GM21360 (cell line): ENCODE results near the gene LTBP3.
A peak's percentile ranks its signal among the peaks of the same experiment; 100 is the strongest.
"Not testable (repeated sequence)": the region's sequence is repeated elsewhere in the genome, so short reads cannot be mapped to it uniquely, and the experiment has no call there.

Source experiments
- ATAC-seq: cut with Tn5 transposase; IDR thresholded peaks from one replicate; pipeline ENCODE4 v1.9.1; 2021; ENCODE audit warnings: mild to moderate bottlenecking, moderate library complexity; ENCODE audit not compliant: unreplicated experiment

The LTBP3 gene

GRCh38 chr11:65572356-65573051 is 14.3 kb upstream of the LTBP3 start, which contains the start of gene FAM89B:
Gene FAM89B, plus strand, starts transcription at chr11:65572538. Its CDS starts 132 bp downstream, at chr11:65572670.
- ATAC-seq = no peak

DNA sequence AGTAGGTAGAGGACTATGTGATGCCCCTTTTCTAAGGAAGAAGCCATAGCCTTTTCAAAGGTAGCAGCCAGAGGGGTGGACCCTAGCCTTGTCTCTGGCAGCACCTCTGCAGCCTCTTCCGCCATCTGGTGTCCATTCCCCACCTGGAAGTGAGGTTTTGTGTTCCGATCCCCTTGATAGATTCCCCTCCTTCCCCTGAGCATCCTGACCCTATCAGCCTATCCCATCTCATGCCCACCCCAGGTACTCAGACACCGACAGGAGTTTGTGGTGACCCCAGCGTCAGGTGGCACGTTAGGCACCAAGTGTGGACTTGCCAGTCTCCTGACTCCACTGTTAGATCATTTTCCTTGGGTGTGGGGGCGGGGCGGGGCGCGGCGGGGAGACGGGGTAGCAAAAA is 13.8 kb upstream of the LTBP3 start:
- ATAC-seq = no peak

GRCh38 chr11:65571420-65571819 is 13.3 kb upstream of the LTBP3 start:
- ATAC-seq = no peak

DNA sequence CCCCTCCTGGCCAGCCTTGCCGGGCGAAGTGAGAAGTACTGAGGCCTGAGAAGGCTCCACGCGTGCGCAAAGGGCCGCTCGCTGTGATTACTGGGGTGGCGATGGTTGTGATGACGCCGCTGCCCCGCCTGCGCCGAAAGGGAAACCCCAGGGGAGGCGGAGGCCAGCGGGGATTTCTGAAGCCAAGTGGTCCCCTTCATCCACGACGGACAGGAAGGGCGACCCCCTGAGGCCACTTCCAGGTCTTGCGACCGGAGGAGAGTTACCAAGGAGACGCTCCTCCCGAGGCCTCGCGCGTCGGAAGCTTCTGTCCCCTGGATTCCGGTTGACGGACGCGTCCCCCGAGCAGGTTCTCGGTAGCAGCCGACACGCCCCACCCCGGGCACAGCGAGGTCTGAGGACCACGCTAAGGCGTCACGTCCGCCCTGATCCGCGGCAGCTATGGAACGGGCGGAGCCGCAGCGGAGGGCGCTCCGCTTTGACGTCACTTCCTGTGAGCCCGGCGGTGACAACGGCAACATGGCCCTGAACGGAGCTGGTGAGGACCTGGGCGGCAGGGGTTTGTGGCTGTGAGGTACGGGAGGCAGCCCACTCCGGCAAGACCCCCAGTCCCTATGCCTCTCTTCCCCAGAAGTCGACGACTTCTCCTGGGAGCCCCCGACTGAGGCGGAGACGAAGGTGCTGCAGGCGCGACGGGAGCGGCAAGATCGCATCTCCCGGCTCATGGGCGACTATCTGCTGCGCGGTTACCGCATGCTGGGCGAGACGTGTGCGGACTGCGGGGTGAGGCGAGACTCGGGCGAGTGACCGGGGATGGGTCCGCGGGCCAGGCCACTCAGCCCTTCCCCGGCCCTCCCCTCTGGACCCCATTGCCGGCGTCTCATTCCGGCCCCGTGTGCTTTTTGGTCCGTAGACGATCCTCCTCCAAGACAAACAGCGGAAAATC is 12.1 kb upstream of the LTBP3 start, which contains the start of gene ZNRD2:
ZNRD2 (plus strand) TSS at position 505 of the 946 bp plus-strand sequence; CDS start at position 520, 15 bp downstream.
- peak; percentile 53 for ATAC-seq

- ATAC-seq = peak; percentile 5
Measured at GRCh38 chr11:65569164-65569972, 11.2 kb upstream of the LTBP3 start.

DNA sequence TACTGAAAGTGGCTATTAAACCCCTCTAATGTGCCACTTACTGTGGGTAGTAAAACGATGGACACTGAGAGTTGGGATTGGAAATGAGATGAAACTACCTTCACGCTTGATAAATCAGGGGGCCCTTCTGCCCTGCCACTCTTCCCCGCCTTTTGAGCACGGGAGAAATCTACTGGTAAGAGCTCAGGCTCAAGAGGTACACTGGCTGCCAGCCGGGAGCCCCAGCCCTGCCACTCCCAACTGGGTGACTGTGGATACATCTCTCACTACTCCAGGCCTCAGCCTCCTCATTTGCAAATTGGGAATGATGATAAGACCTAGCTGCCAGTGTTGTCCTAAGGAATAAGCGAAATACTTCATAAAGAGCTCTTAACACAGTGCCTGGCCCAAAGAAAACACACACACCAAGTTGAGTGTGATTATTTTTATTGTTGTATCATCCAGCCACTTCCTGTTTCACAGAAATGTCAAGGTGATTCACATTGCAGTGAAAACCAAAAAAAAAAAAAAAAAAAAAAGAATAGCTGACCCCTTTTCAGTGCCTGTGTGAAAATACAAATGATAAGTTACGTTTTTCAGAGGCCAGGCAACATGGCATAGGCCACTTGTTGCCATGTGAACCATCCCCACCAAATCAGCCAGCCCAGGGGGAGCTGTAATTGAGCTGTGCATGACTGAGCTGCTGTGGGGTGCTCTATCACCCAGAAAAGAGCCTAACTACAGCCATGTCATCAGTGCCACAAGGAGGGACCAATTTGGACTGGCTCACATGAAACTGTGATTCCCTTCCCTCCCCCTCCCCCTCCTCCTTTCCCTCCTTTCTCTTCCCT is 7.7 kb upstream of the LTBP3 start:
- no peak for ATAC-seq

DNA sequence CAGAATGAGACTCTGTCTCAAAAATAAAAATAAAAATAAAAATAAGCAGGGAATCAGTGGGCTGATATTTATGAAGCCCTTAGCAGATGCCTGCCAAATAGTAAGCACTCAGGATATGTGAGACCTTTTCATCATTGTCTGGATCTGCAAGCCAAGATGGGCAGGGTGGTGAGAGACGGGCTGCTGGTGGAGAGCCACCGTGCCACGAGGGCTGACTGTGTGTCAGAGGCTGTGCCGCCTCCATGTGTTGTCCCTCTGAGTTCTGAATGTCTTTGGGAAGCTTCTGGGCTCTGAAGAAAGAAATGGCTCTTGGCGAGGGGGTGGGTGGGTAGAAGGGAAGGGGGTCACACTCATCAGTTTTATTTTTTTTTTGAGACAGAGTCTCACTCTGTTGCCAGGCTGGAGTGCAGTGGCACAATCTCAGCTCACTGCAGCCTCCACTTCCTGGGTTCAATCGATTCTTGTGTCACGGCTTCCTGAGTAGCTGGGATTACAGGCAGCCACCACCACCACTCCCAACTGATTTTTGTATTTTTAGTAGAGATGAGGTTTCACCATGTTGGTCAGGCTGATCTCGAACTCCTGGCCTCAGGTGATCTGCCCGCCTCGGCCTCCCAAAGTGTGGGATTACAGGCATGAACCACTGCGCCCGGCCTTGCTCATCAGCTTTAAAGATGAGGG is 6.9 kb upstream of the LTBP3 start:
- ATAC-seq = not testable (repeated sequence)

DNA sequence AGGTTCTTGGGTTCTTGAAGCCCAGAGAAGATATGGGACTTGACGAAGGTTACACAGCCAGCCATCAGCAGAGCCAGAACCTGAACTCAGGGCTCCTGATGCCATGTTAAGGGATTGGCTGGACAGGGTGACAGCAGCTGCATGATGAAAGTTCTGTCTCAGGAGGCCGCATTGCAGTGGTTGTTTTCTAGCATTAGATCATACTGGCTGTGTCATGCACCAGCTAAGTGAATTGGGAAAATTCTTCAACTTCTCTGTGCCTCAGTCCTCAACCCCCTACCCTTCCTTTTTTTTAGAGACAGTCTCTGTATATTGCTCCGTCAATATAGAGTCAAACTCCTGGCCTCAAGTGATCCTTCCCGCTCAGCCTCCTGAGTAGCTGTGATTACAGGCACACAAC is 5.4 kb upstream of the LTBP3 start:
- no peak for ATAC-seq

GRCh38 chr11:65562788-65563187 is 4.6 kb upstream of the LTBP3 start:
- ATAC-seq = no peak

DNA sequence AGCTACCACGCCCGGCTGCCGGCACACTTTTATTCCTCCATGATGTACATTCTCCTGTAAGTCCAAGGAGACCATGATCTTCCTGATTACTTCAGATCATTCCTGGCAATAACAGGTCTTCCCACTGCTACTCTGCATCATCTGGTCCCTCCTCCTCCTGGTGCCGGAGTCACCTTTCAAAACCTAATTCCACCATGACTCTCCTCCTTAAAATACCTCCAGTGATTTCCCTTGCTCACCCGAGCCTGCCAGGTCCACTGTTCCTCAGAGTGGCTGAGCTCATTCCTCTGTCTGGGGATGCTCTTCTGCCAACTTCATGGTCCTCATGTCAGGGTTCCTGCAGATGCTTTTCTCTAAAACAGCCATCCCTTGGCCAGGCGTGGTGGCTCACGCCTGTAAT is 3.9 kb upstream of the LTBP3 start:
- no peak for ATAC-seq

- ATAC-seq = no peak
Measured at GRCh38 chr11:65560555-65561418, 2.6 kb upstream of the LTBP3 start.

- no peak for ATAC-seq
Measured at GRCh38 chr11:65559951-65560537, 1.9 kb upstream of the LTBP3 start.

DNA sequence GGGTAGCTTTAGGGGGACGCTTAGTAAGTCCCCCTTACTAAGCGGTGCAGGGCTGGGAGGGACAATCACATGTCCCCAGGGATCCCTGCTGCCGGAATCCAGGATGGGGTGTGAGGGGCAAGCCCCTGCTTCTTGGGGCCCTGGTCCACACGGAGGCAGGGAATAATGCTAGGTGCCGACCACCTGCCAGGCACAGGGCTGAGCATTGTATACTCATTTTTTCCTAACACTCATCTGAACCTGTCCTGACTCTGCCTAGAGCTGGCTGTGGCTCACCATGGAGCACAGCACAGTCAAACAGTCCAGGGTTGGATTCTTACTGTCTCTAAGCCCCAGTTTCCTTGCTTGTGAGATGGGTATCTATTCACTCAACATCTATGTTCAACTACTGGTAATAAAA is 1.4 kb upstream of the LTBP3 start:
- ATAC-seq = no peak

DNA sequence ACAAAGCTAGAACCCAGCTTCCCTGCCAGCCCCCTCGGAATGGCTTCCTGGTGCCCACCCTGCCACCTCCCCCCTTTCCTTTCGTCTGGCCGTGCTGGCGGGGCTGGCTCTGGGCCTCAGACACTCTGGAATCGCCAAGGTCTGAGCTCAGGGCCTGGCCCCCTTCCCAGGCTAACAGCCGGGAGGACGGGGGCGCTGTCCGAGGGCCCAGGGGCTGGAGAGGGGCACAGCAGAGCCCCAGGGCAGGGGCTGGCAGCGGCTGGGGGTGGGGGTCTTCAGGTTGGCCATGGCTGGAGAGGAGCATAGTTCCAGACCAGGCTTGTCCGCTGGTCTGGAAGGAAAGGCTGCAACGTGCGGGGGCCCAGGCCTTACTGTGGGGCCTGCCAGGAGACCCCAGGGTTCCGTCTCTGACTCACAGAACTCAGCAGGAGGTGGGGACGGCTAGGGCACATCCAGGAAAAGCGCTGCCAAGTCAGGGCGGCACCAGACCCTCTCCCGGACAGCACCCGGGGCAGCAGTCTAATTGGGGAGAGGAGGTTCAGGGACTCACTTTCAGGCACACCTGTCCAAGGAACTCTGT is 861 bp upstream of the LTBP3 start:
- ATAC-seq = no peak

GRCh38 chr11:65557280-65558001 is 718 bp downstream of the LTBP3 start:
- ATAC-seq = no peak

DNA sequence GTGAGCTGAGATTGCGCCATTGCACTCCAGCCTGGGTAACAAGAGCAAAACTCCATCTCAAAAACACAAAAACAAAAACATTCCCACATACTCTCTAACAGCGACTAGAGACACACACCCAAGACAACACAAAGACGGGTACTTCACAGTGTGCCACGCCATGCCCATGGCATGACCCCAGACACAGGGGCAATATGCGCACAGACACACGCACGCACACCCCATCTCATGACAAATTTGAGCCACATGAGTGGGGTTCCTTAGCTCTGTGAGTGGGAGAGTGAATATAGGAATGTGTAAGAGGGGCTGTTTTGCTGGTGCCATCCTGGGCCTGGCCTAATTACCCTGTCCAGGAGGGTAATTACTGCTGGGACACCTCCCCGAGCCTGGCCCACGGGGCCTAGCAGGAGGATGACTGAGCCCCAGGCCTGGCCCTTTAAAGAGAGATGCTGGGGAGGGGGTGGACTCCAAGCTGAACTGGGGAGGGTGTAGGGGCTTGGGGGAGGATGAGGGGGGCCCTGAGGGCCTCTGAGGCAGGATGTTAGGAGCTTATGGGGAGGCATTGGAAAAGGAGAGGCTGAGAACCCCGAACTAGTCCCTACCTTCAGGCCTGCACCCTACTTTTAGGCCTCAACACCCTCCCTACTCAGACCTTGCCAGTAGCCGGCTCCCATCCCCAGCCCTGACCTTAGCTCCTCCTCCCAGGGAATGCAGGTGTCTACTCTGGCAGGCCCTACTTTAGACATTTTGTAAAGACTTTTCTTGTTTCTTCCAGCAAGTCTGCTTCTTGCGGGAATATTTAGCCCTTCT is 1.5 kb downstream of the LTBP3 start:
- no peak for ATAC-seq
